Measurements from ENCODE around the gene FARSA.
A peak's percentile ranks its signal among the peaks of the same experiment; 100 is the strongest.
"Not testable (repeated sequence)": the region's sequence is repeated elsewhere in the genome, so short reads cannot be mapped to it uniquely, and the experiment has no call there.

FARSA gene

GRCh38 chr19:12954612-12954962, 21.1 kb upstream of the FARSA start:
- no peak overlapping the region for H3K4me3 ChIP-seq (ENCODE audit: severe bottlenecking)
- no peaks in the 10 kb centered on the region for H3K9me3 ChIP-seq (ENCODE audit: severe bottlenecking)
- DNase-seq (ENCODE audit: low spot score), result no peak
- peaks cover 21% of the 10 kb centered on the region for H3K4me1 ChIP-seq (ENCODE audit: insufficient read depth, poor library complexity, severe bottlenecking)
- no peak for ATAC-seq (ENCODE audit: low read depth)
- TF ChIP-seq, protein P1, sequence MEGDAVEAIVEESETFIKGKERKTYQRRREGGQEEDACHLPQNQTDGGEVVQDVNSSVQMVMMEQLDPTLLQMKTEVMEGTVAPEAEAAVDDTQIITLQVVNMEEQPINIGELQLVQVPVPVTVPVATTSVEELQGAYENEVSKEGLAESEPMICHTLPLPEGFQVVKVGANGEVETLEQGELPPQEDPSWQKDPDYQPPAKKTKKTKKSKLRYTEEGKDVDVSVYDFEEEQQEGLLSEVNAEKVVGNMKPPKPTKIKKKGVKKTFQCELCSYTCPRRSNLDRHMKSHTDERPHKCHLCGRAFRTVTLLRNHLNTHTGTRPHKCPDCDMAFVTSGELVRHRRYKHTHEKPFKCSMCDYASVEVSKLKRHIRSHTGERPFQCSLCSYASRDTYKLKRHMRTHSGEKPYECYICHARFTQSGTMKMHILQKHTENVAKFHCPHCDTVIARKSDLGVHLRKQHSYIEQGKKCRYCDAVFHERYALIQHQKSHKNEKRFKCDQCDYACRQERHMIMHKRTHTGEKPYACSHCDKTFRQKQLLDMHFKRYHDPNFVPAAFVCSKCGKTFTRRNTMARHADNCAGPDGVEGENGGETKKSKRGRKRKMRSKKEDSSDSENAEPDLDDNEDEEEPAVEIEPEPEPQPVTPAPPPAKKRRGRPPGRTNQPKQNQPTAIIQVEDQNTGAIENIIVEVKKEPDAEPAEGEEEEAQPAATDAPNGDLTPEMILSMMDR (IDR thresholded peaks at IDR 0.05; ENCODE audit: poor library complexity, severe bottlenecking), result no peak
- peak overlapping the region; percentile 75 for H3K27ac ChIP-seq (ENCODE audit: poor library complexity, severe bottlenecking)
- H3K27me3 ChIP-seq (ENCODE audit: insufficient read depth, poor library complexity, severe bottlenecking), result no peaks in the 10 kb centered on the region
- peaks cover 58% of the 10 kb centered on the region for H3K36me3 ChIP-seq (ENCODE audit: low read depth)

GRCh38 chr19:12953799-12954611, 20.5 kb upstream of the FARSA start:
- ATAC-seq (ENCODE audit: low read depth) (no peak), DNase-seq (ENCODE audit: low spot score) (no peak)
- Histone ChIP-seq H3K27ac (ENCODE audit: poor library complexity, severe bottlenecking) (peak overlapping the region; percentile 75), H3K4me3 (ENCODE audit: severe bottlenecking) (no peak overlapping the region), H3K27me3 (ENCODE audit: insufficient read depth, poor library complexity, severe bottlenecking) (no peaks in the 10 kb centered on the region), H3K9me3 (ENCODE audit: severe bottlenecking) (no peaks in the 10 kb centered on the region), H3K36me3 (ENCODE audit: low read depth) (peaks cover 64% of the 10 kb centered on the region), H3K4me1 (ENCODE audit: insufficient read depth, poor library complexity, severe bottlenecking) (peaks cover 21% of the 10 kb centered on the region)
- TF ChIP-seq, protein P1 (IDR thresholded peaks at IDR 0.05; ENCODE audit: poor library complexity, severe bottlenecking), result no peak

DNA sequence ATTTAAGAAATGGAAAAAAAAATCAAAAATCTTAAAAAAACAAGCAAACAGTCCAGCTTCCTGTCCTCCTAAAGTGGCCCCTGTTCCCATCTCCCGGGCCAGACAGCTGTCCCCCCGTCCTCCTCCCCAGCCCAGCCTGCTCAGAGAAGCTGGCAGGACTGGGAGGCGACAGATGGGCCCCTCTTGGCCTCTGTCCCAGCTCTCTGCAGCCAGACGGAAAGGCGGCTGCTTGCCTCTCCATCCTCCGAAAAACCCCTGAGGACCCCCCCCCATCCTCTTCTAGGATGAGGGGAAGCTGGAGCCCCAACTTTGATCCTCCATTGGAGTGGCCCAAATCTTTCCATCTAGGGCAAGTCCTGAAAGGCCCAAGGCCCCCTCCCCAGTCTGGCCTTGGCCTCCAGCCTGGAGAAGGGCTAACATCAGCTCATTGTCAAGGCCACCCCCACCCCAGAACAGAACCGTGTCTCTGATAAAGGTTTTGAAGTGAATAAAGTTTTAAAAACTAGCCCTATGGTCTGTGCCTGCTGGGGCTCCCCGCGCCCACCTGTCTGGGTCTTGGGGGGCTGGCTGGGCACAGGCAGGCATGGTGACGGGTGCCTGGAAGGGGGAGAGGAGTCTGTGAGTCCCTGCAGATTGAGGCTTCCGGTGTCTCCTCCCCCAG, 19.8 kb upstream of the FARSA start:
- TF ChIP-seq, protein P1 (IDR thresholded peaks at IDR 0.05; ENCODE audit: poor library complexity, severe bottlenecking), result no peak
- Histone ChIP-seq H3K4me3 (ENCODE audit: severe bottlenecking) (no peak overlapping the region), H3K4me1 (ENCODE audit: insufficient read depth, poor library complexity, severe bottlenecking) (peaks cover 21% of the 10 kb centered on the region), H3K9me3 (ENCODE audit: severe bottlenecking) (no peaks in the 10 kb centered on the region), H3K36me3 (ENCODE audit: low read depth) (peaks cover 71% of the 10 kb centered on the region), H3K27me3 (ENCODE audit: insufficient read depth, poor library complexity, severe bottlenecking) (no peaks in the 10 kb centered on the region), H3K27ac (ENCODE audit: poor library complexity, severe bottlenecking) (peak overlapping the region; percentile 75)
- DNase-seq (ENCODE audit: low spot score) (no peak), ATAC-seq (ENCODE audit: low read depth) (no peak)

DNA sequence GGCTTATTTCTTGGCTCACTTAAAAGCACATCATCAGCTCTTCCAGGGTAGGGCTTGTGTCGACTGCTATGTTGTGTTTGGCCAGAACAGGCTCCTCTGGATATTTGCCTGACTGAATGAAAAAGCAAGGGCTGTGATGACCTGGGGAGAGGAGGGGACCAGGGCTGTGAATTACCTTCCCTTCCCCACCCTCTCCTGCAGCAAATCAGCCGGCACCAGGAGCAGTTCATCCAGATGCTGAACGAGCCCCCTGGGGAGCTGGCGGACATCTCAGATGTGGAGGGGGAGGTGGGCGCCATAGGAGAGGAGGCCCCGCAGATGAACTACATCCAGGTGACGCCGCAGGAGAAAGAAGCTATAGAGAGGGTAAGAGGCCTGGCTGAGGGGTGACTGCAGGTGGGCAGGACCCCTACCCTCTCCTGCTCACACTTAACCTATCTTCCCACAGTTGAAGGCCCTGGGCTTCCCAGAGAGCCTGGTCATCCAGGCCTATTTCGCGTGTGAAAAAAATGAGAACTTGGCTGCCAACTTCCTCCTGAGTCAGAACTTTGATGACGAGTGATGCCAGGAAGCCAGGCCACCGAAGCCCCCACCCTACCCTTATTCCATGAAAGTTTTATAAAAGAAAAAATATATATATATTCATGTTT, 19.1 kb upstream of the FARSA start:
- Histone ChIP-seq H3K4me3 (ENCODE audit: severe bottlenecking) (no peak overlapping the region), H3K9me3 (ENCODE audit: severe bottlenecking) (no peaks in the 10 kb centered on the region), H3K36me3 (ENCODE audit: low read depth) (peaks cover 77% of the 10 kb centered on the region), H3K27ac (ENCODE audit: poor library complexity, severe bottlenecking) (peak overlapping the region; percentile 75), H3K4me1 (ENCODE audit: insufficient read depth, poor library complexity, severe bottlenecking) (peaks cover 22% of the 10 kb centered on the region), H3K27me3 (ENCODE audit: insufficient read depth, poor library complexity, severe bottlenecking) (no peaks in the 10 kb centered on the region)
- TF ChIP-seq, protein P1 (IDR thresholded peaks at IDR 0.05; ENCODE audit: poor library complexity, severe bottlenecking), result no peak
- no peak for DNase-seq (ENCODE audit: low spot score)
- ATAC-seq (ENCODE audit: low read depth), result 0 out of 3 replicates have a peak, but pooled peaks have one; percentile 5

DNA sequence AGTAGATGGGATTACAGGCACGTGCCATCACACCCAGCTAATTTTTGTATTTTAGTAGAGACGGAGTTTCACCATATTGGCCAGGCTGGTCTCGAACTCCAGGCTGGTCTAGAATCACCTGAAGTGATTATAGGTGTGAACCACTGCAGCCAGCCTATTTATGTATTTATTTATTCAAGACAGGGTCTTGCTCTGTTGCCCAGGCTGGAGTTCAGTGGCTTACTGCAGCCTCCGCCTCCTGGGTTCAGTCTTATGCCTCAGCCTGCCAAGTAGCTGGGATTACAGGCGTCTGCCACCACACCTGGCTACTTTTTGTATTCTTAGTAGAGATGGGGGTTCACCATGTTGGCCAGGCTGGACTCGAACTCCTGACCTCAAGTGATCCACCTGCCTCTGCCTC, 18.5 kb upstream of the FARSA start:
- not testable (repeated sequence) for H3K27ac ChIP-seq (ENCODE audit: poor library complexity, severe bottlenecking); DNase-seq (ENCODE audit: low spot score); H3K4me3 ChIP-seq (ENCODE audit: severe bottlenecking); ATAC-seq (ENCODE audit: low read depth); H3K27me3 ChIP-seq (ENCODE audit: insufficient read depth, poor library complexity, severe bottlenecking); H3K9me3 ChIP-seq (ENCODE audit: severe bottlenecking)
- peaks cover 28% of the 10 kb centered on the region for H3K4me1 ChIP-seq (ENCODE audit: insufficient read depth, poor library complexity, severe bottlenecking)
- peaks cover 83% of the 10 kb centered on the region for H3K36me3 ChIP-seq (ENCODE audit: low read depth)
